Lower leg skin (tissue), 4 donors: Measurements from ENCODE around the gene GPC6. TPM values are rescaled to one million over a fixed set of nuclear protein-coding genes. Genes with fewer than 3 reads are reported as not detected.

Experiments
- DNase-seq, 2 donors: peaks; one replicate each; pipeline ENCODE4 v3.0.0-alpha.2; 2019; ENCODE audit warnings: low spot score in 2 of 2
- H3K4me3 ChIP-seq: fragments of 200-600 bp; sonication (generic); 2 replicates; pipeline ENCODE4 v1.5.1; 2017; ENCODE audit warnings: mild to moderate bottlenecking, low read depth; ENCODE audit not compliant: poor library complexity, severe bottlenecking
- POLR2A ChIP-seq, 2 donors: fragments of 450-650 bp; IDR thresholded peaks; one replicate each; pipeline ENCODE4 v1.6.1; 2016 to 2017; ENCODE audit warnings: antibody characterized with exemption in 2 of 2, mild to moderate bottlenecking in 1 of 2, moderate library complexity in 1 of 2
- WGBS, 2 donors: methylation state at CpG; one replicate each; pipeline ENCODE4 v1.1.5; 2018; 5-methylcytosine and 5-hydroxymethylcytosine counted together
- intact Hi-C: fragments of 100-400 bp; cut with DNase I; formaldehyde crosslinking; loops from one replicate; pipeline ENCODE4 v1.15.0; 2023; ENCODE audit warnings: low total_unique reads
- total RNA-seq, 4 donors: library from RNA; depleted of rRNA; stranded (reverse); fragments of >200 nt; gene quantifications; one replicate each; pipeline ENCODE4 v1.1.0, GENCODE V29; 2016
- TF ChIP-seq, protein P1 (sequence below), 3 donors: fragments of 450-650 bp; IDR thresholded peaks; one replicate each; pipeline ENCODE4 v1.5.1; 2016; ENCODE audit warnings: antibody characterized with exemption in 3 of 3, mild to moderate bottlenecking in 3 of 3, moderate library complexity in 2 of 3

Gene GPC6
- total RNA-seq, 4 donors from 2014 or later, result 1.4 to 5.2 (median 2.5) TPM

DNA sequence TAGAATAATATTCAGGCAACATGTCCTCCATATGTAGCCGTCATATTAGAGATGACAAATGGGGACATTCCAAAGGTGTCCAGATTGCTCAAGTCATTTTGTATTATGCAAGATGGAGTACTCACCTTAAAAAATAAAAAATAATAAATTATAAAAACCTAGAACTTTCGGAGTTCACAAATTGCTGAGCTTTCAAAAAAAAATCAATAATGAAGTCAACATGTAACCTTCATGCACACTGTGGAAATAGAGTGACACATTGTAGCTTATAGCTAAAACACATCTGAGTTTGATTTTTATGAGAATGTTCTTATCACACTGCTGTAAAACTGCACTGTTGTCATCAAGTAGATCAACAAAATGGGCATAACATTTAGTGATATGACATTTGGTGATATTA is 411.2 kb downstream of the GPC6 start:
- H3K4me3 ChIP-seq, result no peak overlapping the region
- TF ChIP-seq, protein P1, sequence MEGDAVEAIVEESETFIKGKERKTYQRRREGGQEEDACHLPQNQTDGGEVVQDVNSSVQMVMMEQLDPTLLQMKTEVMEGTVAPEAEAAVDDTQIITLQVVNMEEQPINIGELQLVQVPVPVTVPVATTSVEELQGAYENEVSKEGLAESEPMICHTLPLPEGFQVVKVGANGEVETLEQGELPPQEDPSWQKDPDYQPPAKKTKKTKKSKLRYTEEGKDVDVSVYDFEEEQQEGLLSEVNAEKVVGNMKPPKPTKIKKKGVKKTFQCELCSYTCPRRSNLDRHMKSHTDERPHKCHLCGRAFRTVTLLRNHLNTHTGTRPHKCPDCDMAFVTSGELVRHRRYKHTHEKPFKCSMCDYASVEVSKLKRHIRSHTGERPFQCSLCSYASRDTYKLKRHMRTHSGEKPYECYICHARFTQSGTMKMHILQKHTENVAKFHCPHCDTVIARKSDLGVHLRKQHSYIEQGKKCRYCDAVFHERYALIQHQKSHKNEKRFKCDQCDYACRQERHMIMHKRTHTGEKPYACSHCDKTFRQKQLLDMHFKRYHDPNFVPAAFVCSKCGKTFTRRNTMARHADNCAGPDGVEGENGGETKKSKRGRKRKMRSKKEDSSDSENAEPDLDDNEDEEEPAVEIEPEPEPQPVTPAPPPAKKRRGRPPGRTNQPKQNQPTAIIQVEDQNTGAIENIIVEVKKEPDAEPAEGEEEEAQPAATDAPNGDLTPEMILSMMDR (IDR thresholded peaks at IDR 0.05), result no peak
- TF ChIP-seq POLR2A (IDR thresholded peaks at IDR 0.05), result no peak
- intact Hi-C loops, result no loop called here
- WGBS, 2 donors, result 83 to 87% methylated on average over 2 of the region's 2 CpGs
- DNase-seq, result no peak

DNA sequence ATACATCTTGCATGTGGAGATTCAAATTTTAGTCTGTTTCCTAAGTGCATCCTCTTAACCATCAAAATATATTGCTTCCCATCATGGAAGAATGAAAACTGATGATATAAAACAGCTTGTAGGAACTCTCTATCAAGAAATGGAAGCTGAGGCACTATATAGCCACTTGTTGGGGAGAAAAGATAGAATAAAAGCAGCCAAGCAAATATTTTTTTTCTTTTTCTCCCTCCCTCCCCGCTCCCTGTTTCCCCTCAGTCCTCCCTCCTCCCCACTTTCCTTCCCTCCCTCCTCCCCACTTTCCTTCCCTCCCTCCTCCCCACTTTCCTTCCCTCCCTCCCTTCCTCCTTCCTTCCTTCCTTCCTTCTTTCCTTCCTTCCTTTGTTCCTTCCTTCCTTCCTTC is 413.8 kb downstream of the GPC6 start:
- no peak for TF ChIP-seq POLR2A (IDR thresholded peaks at IDR 0.05)
- TF ChIP-seq, protein P1 (IDR thresholded peaks at IDR 0.05), result no peak
- DNase-seq, result no peak
- intact Hi-C loops, result no loop called here
- no peak overlapping the region for H3K4me3 ChIP-seq
- WGBS, 2 donors, result 84 to 100% methylated on average over 1 of the region's 1 CpG

DNA sequence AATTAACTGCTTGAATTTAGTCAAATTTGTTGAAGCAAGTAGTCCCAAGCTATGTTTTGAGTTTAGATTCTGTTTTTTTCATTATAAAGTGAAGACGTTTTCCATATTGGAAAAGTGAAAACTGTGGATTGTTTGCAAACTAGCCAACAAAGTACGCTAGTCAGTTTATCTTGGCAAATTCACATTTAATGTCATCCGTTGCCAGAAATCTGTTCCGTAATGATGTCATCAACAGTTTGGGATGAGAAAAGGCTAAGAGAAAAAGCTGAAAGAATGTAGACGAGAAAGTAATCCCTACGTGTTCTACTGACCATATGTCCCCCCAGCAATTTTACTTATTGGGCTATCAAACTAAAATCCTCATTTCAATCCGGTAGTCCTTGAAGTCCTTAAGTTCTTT is 419.6 kb downstream of the GPC6 start:
- intact Hi-C loops, result no loop called here
- WGBS, 2 donors, result 68 to 74% methylated on average over 7 of the region's 7 CpGs
- H3K4me3 ChIP-seq, result no peak overlapping the region
- no peak for DNase-seq
- no peak for TF ChIP-seq POLR2A (IDR thresholded peaks at IDR 0.05)
- TF ChIP-seq, protein P1 (IDR thresholded peaks at IDR 0.05), result no peak

DNA sequence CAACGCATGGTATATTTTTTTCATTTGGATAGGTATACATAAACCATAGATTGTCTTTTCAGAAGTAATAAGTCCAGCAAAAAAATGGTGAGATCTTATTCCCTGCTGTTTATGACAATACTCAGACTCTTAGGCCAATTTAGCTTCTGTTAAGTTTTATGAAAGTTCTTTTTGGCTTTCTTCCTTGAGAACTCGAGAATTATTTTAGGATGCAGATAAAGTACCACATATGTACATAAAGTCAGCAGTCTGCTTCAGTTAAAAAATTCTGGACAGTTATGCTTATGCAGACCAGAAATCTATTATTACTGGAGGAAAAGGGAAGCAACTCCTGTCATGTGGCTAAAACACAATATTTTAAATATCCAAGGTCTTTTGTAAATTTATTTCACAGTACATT is 422.9 kb downstream of the GPC6 start:
- WGBS, 2 donors, result 73 to 84% methylated on average over 2 of the region's 2 CpGs
- H3K4me3 ChIP-seq, result no peak overlapping the region
- DNase-seq, result no peak
- intact Hi-C loops, result no loop called here
- no peak for TF ChIP-seq POLR2A (IDR thresholded peaks at IDR 0.05)
- TF ChIP-seq, protein P1 (IDR thresholded peaks at IDR 0.05), result no peak

DNA sequence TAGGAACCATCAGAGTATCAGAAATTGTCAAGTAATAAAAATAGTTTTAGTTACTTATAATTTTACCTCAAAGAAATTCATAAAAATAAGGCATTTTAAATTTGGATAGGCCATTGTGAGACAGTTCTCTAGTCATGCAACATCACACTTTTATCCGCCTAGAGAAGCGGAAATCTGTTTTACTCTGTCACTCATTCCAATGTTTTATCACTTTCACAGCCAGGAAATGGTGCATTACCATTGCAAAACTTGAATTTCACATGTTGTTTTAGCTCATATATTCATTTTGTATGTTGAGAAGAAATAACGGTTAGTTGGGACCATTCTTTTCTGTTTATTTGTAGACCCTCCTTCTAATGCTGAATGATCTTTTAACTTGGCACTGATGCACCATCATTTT is 427.2 kb downstream of the GPC6 start:
- intact Hi-C loops, result no loop called here
- 95 to 99% methylated on average over 3 of the region's 3 CpGs for WGBS, 2 donors
- H3K4me3 ChIP-seq, result no peak overlapping the region
- DNase-seq, result no peak
- TF ChIP-seq, protein P1 (IDR thresholded peaks at IDR 0.05), result no peak
- TF ChIP-seq POLR2A (IDR thresholded peaks at IDR 0.05), result no peak

DNA sequence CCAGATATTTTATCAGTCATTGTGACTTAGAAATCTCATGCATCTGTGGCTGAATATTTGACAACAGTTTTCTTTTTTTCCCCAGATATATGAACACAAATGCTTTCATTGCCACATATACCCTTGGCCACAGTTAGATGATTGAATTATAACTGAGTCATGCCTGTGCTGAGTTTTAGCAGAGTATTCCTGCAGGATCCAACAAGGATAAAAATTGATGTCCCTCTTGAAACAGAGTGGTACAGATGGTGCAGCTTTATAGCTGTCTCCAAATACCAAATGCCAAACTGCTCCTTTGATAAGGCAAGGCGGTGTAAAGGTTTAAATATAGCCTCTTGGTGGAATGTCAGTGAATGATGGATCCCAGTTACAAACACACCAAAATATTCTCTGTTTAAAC is 428.5 kb downstream of the GPC6 start:
- WGBS, 2 donors, result 74 to 100% methylated on average over 1 of the region's 1 CpG
- no peak overlapping the region for H3K4me3 ChIP-seq
- TF ChIP-seq POLR2A (IDR thresholded peaks at IDR 0.05), result no peak
- TF ChIP-seq, protein P1 (IDR thresholded peaks at IDR 0.05), result no peak
- no peak for DNase-seq
- intact Hi-C loops, result no loop called here
